ENCODE data around the gene PZP.

Gene PZP

GRCh38 chr12:9122091-9122609, 86.0 kb downstream of the PZP start:
- no peak for DNase-seq

- no peak for DNase-seq
Observed at GRCh38 chr12:9120487-9121184, 87.6 kb downstream of the PZP start.

GRCh38 chr12:9118158-9118557, 90.0 kb downstream of the PZP start:
- DNase-seq, result no peak

- DNase-seq, result no peak
Observed at GRCh38 chr12:9115731-9116559, 92.2 kb downstream of the PZP start, which contains the start of gene A2M. Gene A2M (minus strand): TSS chr12:9115919. CDS start chr12:9115849, 70 bp downstream.

GRCh38 chr12:9114946-9115345, 93.2 kb downstream of the PZP start:
- no peak for DNase-seq

- DNase-seq, result no peak
Observed at GRCh38 chr12:9113987-9114309, 94.2 kb downstream of the PZP start.

GRCh38 chr12:9113296-9113986, 94.8 kb downstream of the PZP start:
- DNase-seq, result no peak

GRCh38 chr12:9112076-9112853, 95.9 kb downstream of the PZP start:
- no peak for DNase-seq

GRCh38 chr12:9111525-9111924, 96.7 kb downstream of the PZP start:
- DNase-seq, result no peak

GRCh38 chr12:9109737-9110491, 98.3 kb downstream of the PZP start:
- DNase-seq, result no peak

- DNase-seq, result no peak
Observed at GRCh38 chr12:9109213-9109522, 99.0 kb downstream of the PZP start.

GRCh38 chr12:9108504-9109212, 99.5 kb downstream of the PZP start:
- DNase-seq, result no peak

- DNase-seq, result no peak
Observed at GRCh38 chr12:9107542-9107873, 100.7 kb downstream of the PZP start.

GRCh38 chr12:9106610-9107541, 101.3 kb downstream of the PZP start:
- DNase-seq, result no peak

- no peak for DNase-seq
Observed at GRCh38 chr12:9106067-9106466, 102.1 kb downstream of the PZP start.

GRCh38 chr12:9104767-9105423, 103.3 kb downstream of the PZP start:
- DNase-seq, result no peak

- no peak for DNase-seq
Observed at GRCh38 chr12:9104087-9104486, 104.1 kb downstream of the PZP start.

GRCh38 chr12:9103050-9103849, 104.9 kb downstream of the PZP start:
- no peak for DNase-seq
